Mesothelial cell of epicardium (in vitro differentiated cells): Measurements from ENCODE around the gene ZNF280A. TPM values are rescaled to one million over a fixed set of nuclear protein-coding genes. Genes with fewer than 3 reads are reported as not detected.

Source experiments
- DNase-seq, 2 experiments: peaks; one replicate each; pipeline ENCODE4 v3.0.0; 2021; ENCODE audit warnings: low spot score in 2 of 2; ENCODE audit not compliant: unreplicated experiment in 2 of 2
- H3K27ac Mint-ChIP-seq: 2 replicates; pipeline ENCODE4 v1.8.0; 2021; ENCODE audit warnings: mixed read lengths
- H3K27me3 Mint-ChIP-seq: 2 replicates; pipeline ENCODE4 v1.8.0; 2021; ENCODE audit warnings: low read depth, mixed read lengths
- H3K36me3 Mint-ChIP-seq: 2 replicates; pipeline ENCODE4 v1.8.0; 2021; ENCODE audit warnings: mixed read lengths
- H3K4me1 Mint-ChIP-seq: 2 replicates; pipeline ENCODE4 v1.8.0; 2021; ENCODE audit warnings: mixed read lengths
- H3K4me3 Mint-ChIP-seq: 2 replicates; pipeline ENCODE4 v1.8.0; 2021; ENCODE audit warnings: mild to moderate bottlenecking, moderate library complexity, mixed read lengths
- H3K9me3 Mint-ChIP-seq: 2 replicates; pipeline ENCODE4 v1.8.0; 2021; ENCODE audit warnings: mixed read lengths
- CTCF ChIP-seq: fragments of 200-600 bp; sonication (generic); IDR thresholded peaks from one replicate; pipeline ENCODE4 v1.5.0; 2021; ENCODE audit warnings: antibody characterized with exemption; ENCODE audit not compliant: unreplicated experiment
- total RNA-seq: library from RNA; stranded (reverse); gene quantifications from 3 replicates; pipeline ENCODE4 v1.2.1, GENCODE V29; 2021

The ZNF280A gene
- total RNA-seq, 1 donor from 2014 or later: 0.16 TPM

GRCh38 chr22:22527312-22527711, 7.2 kb upstream of the ZNF280A start:
- no peaks in the 10 kb centered on the region for H3K4me1 Mint-ChIP-seq
- no peaks in the 10 kb centered on the region for H3K36me3 Mint-ChIP-seq
- no peak overlapping the region for H3K4me3 Mint-ChIP-seq
- no peak overlapping the region for H3K27ac Mint-ChIP-seq
- peaks cover 42% of the 10 kb centered on the region for H3K27me3 Mint-ChIP-seq
- no peaks in the 10 kb centered on the region for H3K9me3 Mint-ChIP-seq
- no peak for DNase-seq
- no peak for TF ChIP-seq CTCF

- H3K27me3 Mint-ChIP-seq: peaks cover 42% of the 10 kb centered on the region
- TF ChIP-seq CTCF: no peak
Observed at GRCh38 chr22:22526125-22526912, 6.2 kb upstream of the ZNF280A start.

GRCh38 chr22:22523494-22523893, 3.4 kb upstream of the ZNF280A start:
- H3K27ac Mint-ChIP-seq: no peak overlapping the region
- no peak for TF ChIP-seq CTCF
- H3K4me3 Mint-ChIP-seq: no peak overlapping the region
- no peaks in the 10 kb centered on the region for H3K9me3 Mint-ChIP-seq
- H3K27me3 Mint-ChIP-seq: peaks cover 38% of the 10 kb centered on the region
- H3K36me3 Mint-ChIP-seq: no peaks in the 10 kb centered on the region
- no peak for DNase-seq
- H3K4me1 Mint-ChIP-seq: peaks cover 2% of the 10 kb centered on the region

More at GRCh38 chr22:22526125-22526912, 6.2 kb upstream of the ZNF280A start:
- Mint-ChIP-seq H3K9me3 (no peaks in the 10 kb centered on the region), H3K27ac (no peak overlapping the region), H3K4me3 (no peak overlapping the region), H3K4me1 (no peaks in the 10 kb centered on the region), H3K36me3 (no peaks in the 10 kb centered on the region)
- DNase-seq: no peak

GRCh38 chr22:22521631-22522030, 1.6 kb upstream of the ZNF280A start:
- TF ChIP-seq CTCF: no peak
- Mint-ChIP-seq H3K27me3 (peaks cover 37% of the 10 kb centered on the region), H3K4me3 (no peak overlapping the region), H3K36me3 (no peaks in the 10 kb centered on the region), H3K27ac (no peak overlapping the region), H3K9me3 (no peaks in the 10 kb centered on the region), H3K4me1 (peaks cover 2% of the 10 kb centered on the region)
- DNase-seq: no peak

- H3K4me3 Mint-ChIP-seq: no peak overlapping the region
- peaks cover 2% of the 10 kb centered on the region for H3K4me1 Mint-ChIP-seq
- H3K27me3 Mint-ChIP-seq: peaks cover 38% of the 10 kb centered on the region
- no peaks in the 10 kb centered on the region for H3K9me3 Mint-ChIP-seq
- no peak overlapping the region for H3K27ac Mint-ChIP-seq
- no peak for DNase-seq
- TF ChIP-seq CTCF: no peak
- no peaks in the 10 kb centered on the region for H3K36me3 Mint-ChIP-seq
Observed at GRCh38 chr22:22520667-22521602, 865 bp upstream of the ZNF280A start.
